MCF 10A (cell line): Measurements from ENCODE around the gene SUGCT. TPM values are rescaled to one million over a fixed set of nuclear protein-coding genes. Genes with fewer than 3 reads are reported as not detected.

Experiments used
- BruUV-seq: library from RNA; stranded (reverse); fragments of 400-500 nt; replicated peaks from 2 replicates; lab custom pipeline; 2021; lab: Mats Ljungman, UMichigan
- CTCF ChIA-PET: fragments of 300-600 bp; sonication (Branson Sonifier 250); formaldehyde crosslinking; extraction: SDS; loops from one replicate; lab custom pipeline; 2021; ENCODE audit warnings: antibody characterized with exemption, inconsistent platforms; lab: Yijun Ruan, JAX
- POLR2A ChIA-PET: fragments of 300-600, 350-650 bp; sonication (Branson Sonifier 250); formaldehyde crosslinking; extraction: SDS; loops from one replicate; lab custom pipeline; 2020; ENCODE audit warnings: antibody characterized with exemption, inconsistent platforms; lab: Yijun Ruan, JAX
- DNase-seq: peaks from one replicate; pipeline ENCODE4 v3.0.0-alpha.2; 2018; ENCODE audit not compliant: unreplicated experiment
- H3K27ac Mint-ChIP-seq: one replicate; pipeline ENCODE4 v1.8.0; 2022; ENCODE audit warnings: mild to moderate bottlenecking, low read depth, mixed read lengths; ENCODE audit not compliant: unreplicated experiment
- H3K27me3 Mint-ChIP-seq: one replicate; pipeline ENCODE4 v1.8.0; 2022; ENCODE audit warnings: mixed read lengths; ENCODE audit not compliant: insufficient read depth, unreplicated experiment
- H3K36me3 Mint-ChIP-seq: one replicate; pipeline ENCODE4 v1.8.0; 2022; ENCODE audit warnings: mild to moderate bottlenecking, moderate library complexity, mixed read lengths; ENCODE audit not compliant: insufficient read depth, unreplicated experiment
- H3K4me1 Mint-ChIP-seq: one replicate; pipeline ENCODE4 v1.8.0; 2022; ENCODE audit warnings: mixed read lengths; ENCODE audit not compliant: insufficient read depth, unreplicated experiment
- H3K4me3 Mint-ChIP-seq: one replicate; pipeline ENCODE4 v1.8.0; 2022; ENCODE audit warnings: mild to moderate bottlenecking, moderate library complexity, mixed read lengths; ENCODE audit not compliant: unreplicated experiment
- H3K9me3 Mint-ChIP-seq: one replicate; pipeline ENCODE4 v1.8.0; 2022; ENCODE audit warnings: mixed read lengths; ENCODE audit not compliant: unreplicated experiment
- CTCF ChIP-seq: fragments of 200-600 bp; IDR thresholded peaks from one replicate; pipeline ENCODE4 v1.8.0; 2022; ENCODE audit warnings: antibody characterized with exemption, mild to moderate bottlenecking; ENCODE audit not compliant: unreplicated experiment
- intact Hi-C: fragments of 100-400 bp; cut with micrococcal nuclease; formaldehyde crosslinking; loops from 2 replicates; pipeline ENCODE4 v1.14.1; 2022
- total RNA-seq: library from RNA; stranded (reverse); gene quantifications from 2 replicates; pipeline ENCODE4 v1.2.3, GENCODE V29; 2022

SUGCT gene
- total RNA-seq, 1 experiment from 2014 or later = 25.4 TPM

- TF ChIP-seq CTCF = no peak
- POLR2A ChIA-PET = interaction anchor here (0.7 kb wide), 1 partner anchor 136 kb away, joined by 3 read pairs; no protein-coding TSS in a partner anchor
- no peak for DNase-seq
- BruUV-seq = no TSS peak
- H3K36me3 Mint-ChIP-seq = no peaks in the 10 kb centered on the region
- intact Hi-C loops = loop anchor here (5.0 kb wide), 1 partner anchor 81 kb away; no protein-coding TSS in a partner anchor
- no peak overlapping the region for H3K27ac Mint-ChIP-seq
- H3K4me1 Mint-ChIP-seq = peaks cover 39% of the 10 kb centered on the region
- CTCF ChIA-PET = no interaction called here
- H3K4me3 Mint-ChIP-seq = no peak overlapping the region
- peaks cover 7% of the 10 kb centered on the region for H3K9me3 Mint-ChIP-seq
- no peaks in the 10 kb centered on the region for H3K27me3 Mint-ChIP-seq
Measured at GRCh38 chr7:40840990-40841389, 706.2 kb downstream of the SUGCT start.

- DNase-seq = no peak
- TF ChIP-seq CTCF = no peak
- Mint-ChIP-seq H3K27ac (peak overlapping the region; percentile 81), H3K4me3 (no peak overlapping the region), H3K36me3 (no peaks in the 10 kb centered on the region), H3K9me3 (peaks cover 7% of the 10 kb centered on the region), H3K27me3 (no peaks in the 10 kb centered on the region), H3K4me1 (peaks cover 32% of the 10 kb centered on the region)
- POLR2A ChIA-PET = interaction anchor here (0.9 to 2.2 kb wide), 6 partner anchors 10 to 298 kb away, joined by 3 to 9 read pairs (median 4); no protein-coding TSS in a partner anchor
- intact Hi-C loops = loop anchor here (5.0 kb wide), 1 partner anchor 80 kb away; no protein-coding TSS in a partner anchor
- CTCF ChIA-PET = interaction anchor here (0.6 to 1.5 kb wide), 4 partner anchors 15 to 869 kb away, joined by 3 to 5 read pairs (median 4); no protein-coding TSS in a partner anchor
- no TSS peak for BruUV-seq
Measured at GRCh38 chr7:40842641-40843040, 707.8 kb downstream of the SUGCT start.

- H3K9me3 Mint-ChIP-seq = peaks cover 7% of the 10 kb centered on the region
- peak overlapping the region; percentile 11 for H3K4me3 Mint-ChIP-seq
- ChIA-PET CTCF (interaction anchor here (0.6 to 1.5 kb wide), 9 partner anchors 12 to 868 kb away, joined by 3 to 5 read pairs (median 4); no protein-coding TSS in a partner anchor), POLR2A (interaction anchor here (0.6 to 2.6 kb wide), 14 partner anchors 8 to 1949 kb away, joined by 3 to 12 read pairs (median 3); no protein-coding TSS in a partner anchor)
- no peaks in the 10 kb centered on the region for H3K27me3 Mint-ChIP-seq
- peaks cover 32% of the 10 kb centered on the region for H3K4me1 Mint-ChIP-seq
- H3K36me3 Mint-ChIP-seq = no peaks in the 10 kb centered on the region
- H3K27ac Mint-ChIP-seq = peak overlapping the region; percentile 81
- peak; percentile 72 for DNase-seq
- no TSS peak for BruUV-seq
- intact Hi-C loops = loop anchor here (5.0 kb wide), 1 partner anchor 79 kb away; no protein-coding TSS in a partner anchor
- no peak for TF ChIP-seq CTCF
Measured at GRCh38 chr7:40843338-40843985, 708.7 kb downstream of the SUGCT start.

- H3K36me3 Mint-ChIP-seq = no peaks in the 10 kb centered on the region
- no peak overlapping the region for H3K27ac Mint-ChIP-seq
- no TSS peak for BruUV-seq
- no peak for DNase-seq
- intact Hi-C loops = no loop called here
- H3K4me1 Mint-ChIP-seq = peaks cover 32% of the 10 kb centered on the region
- ChIA-PET POLR2A (interaction anchor here (1.0 kb wide), 1 partner anchor 14 kb away, joined by 4 read pairs; no protein-coding TSS in a partner anchor), CTCF (interaction anchor here (0.8 kb wide), 1 partner anchor 850 kb away, joined by 3 read pairs; no protein-coding TSS in a partner anchor)
- H3K27me3 Mint-ChIP-seq = no peaks in the 10 kb centered on the region
- peaks cover 7% of the 10 kb centered on the region for H3K9me3 Mint-ChIP-seq
- H3K4me3 Mint-ChIP-seq = no peak overlapping the region
- TF ChIP-seq CTCF = no peak
Measured at GRCh38 chr7:40845943-40846342, 711.1 kb downstream of the SUGCT start.
